Activated naive CD8-positive, alpha-beta T cell treated with anti-CD3 and anti-CD28 coated beads, Interleukin-2, amount 50 U/mL, for 16 hours (primary cell): ENCODE measurements around the gene AASS.

Source experiments
- DNase-seq: peaks from one replicate; pipeline ENCODE4 v3.0.0-alpha.2; 2020; ENCODE audit warnings: low read depth, low spot score

The AASS gene

GRCh38 chr7:122118757-122119156 is 25.3 kb downstream of the AASS start:
- DNase-seq = no peak

- no peak for DNase-seq
Measured at GRCh38 chr7:122103064-122103463, 41.0 kb downstream of the AASS start.

GRCh38 chr7:122100021-122100420 is 44.0 kb downstream of the AASS start:
- DNase-seq = no peak

- DNase-seq = no peak
Measured at GRCh38 chr7:122095642-122096041, 48.4 kb downstream of the AASS start.

- DNase-seq = no peak
Measured at GRCh38 chr7:122094549-122094948, 49.5 kb downstream of the AASS start.

- DNase-seq = no peak
Measured at GRCh38 chr7:122092964-122093797, 50.9 kb downstream of the AASS start.

GRCh38 chr7:122082670-122083069 is 61.4 kb downstream of the AASS start:
- no peak for DNase-seq

GRCh38 chr7:122082160-122082559 is 61.9 kb downstream of the AASS start:
- DNase-seq = no peak

- no peak for DNase-seq
Measured at GRCh38 chr7:122073635-122074034, 70.4 kb downstream of the AASS start.

- DNase-seq = no peak
Measured at GRCh38 chr7:122072924-122073599, 71.0 kb downstream of the AASS start.

GRCh38 chr7:122072272-122072671 is 71.8 kb downstream of the AASS start:
- no peak for DNase-seq

- DNase-seq = no peak
Measured at GRCh38 chr7:122070834-122071233, 73.2 kb downstream of the AASS start.

- DNase-seq = no peak
Measured at GRCh38 chr7:122070062-122070461, 74.0 kb downstream of the AASS start.

- no peak for DNase-seq
Measured at GRCh38 chr7:122068999-122069398, 75.0 kb downstream of the AASS start.

GRCh38 chr7:122068046-122068445 is 76.0 kb downstream of the AASS start:
- no peak for DNase-seq

GRCh38 chr7:122067077-122067476 is 77.0 kb downstream of the AASS start:
- no peak for DNase-seq

GRCh38 chr7:122064971-122065370 is 79.1 kb downstream of the AASS start:
- DNase-seq = no peak

- no peak for DNase-seq
Measured at GRCh38 chr7:122063146-122063545, 80.9 kb downstream of the AASS start.

GRCh38 chr7:122059542-122059941 is 84.5 kb downstream of the AASS start:
- no peak for DNase-seq

GRCh38 chr7:122056977-122057376 is 87.1 kb downstream of the AASS start:
- DNase-seq = no peak

GRCh38 chr7:122055073-122055472 is 89.0 kb downstream of the AASS start:
- DNase-seq = no peak

GRCh38 chr7:122054393-122054792 is 89.7 kb downstream of the AASS start:
- no peak for DNase-seq

GRCh38 chr7:122046402-122046801 is 97.6 kb downstream of the AASS start:
- DNase-seq = no peak
